LNCaP clone FGC (cell line): Measurements from ENCODE around the gene FAM107A.

Experiments used
- DNase-seq: peaks from one replicate; pipeline ENCODE4 v3.0.0-alpha.2; 2011; ENCODE audit warnings: low read depth
- H3K4me3 ChIP-seq: 2 replicates; pipeline ENCODE4 v1.5.1; 2011; ENCODE audit warnings: mild to moderate bottlenecking, low read depth, low read length, control low read depth
- TF ChIP-seq, protein P1 (sequence below): IDR thresholded peaks from 2 replicates; pipeline ENCODE4 v1.5.1; 2012; ENCODE audit warnings: mild to moderate bottlenecking; ENCODE audit not compliant: control insufficient read depth, insufficient read depth; ENCODE audit errors: extremely low read depth

The FAM107A gene

GRCh38 chr3:58557491-58557890 lies 19.7 kb downstream of the FAM107A start:
- no peak overlapping the region for H3K4me3 ChIP-seq
- TF ChIP-seq, protein P1, sequence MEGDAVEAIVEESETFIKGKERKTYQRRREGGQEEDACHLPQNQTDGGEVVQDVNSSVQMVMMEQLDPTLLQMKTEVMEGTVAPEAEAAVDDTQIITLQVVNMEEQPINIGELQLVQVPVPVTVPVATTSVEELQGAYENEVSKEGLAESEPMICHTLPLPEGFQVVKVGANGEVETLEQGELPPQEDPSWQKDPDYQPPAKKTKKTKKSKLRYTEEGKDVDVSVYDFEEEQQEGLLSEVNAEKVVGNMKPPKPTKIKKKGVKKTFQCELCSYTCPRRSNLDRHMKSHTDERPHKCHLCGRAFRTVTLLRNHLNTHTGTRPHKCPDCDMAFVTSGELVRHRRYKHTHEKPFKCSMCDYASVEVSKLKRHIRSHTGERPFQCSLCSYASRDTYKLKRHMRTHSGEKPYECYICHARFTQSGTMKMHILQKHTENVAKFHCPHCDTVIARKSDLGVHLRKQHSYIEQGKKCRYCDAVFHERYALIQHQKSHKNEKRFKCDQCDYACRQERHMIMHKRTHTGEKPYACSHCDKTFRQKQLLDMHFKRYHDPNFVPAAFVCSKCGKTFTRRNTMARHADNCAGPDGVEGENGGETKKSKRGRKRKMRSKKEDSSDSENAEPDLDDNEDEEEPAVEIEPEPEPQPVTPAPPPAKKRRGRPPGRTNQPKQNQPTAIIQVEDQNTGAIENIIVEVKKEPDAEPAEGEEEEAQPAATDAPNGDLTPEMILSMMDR = no peak

DNA sequence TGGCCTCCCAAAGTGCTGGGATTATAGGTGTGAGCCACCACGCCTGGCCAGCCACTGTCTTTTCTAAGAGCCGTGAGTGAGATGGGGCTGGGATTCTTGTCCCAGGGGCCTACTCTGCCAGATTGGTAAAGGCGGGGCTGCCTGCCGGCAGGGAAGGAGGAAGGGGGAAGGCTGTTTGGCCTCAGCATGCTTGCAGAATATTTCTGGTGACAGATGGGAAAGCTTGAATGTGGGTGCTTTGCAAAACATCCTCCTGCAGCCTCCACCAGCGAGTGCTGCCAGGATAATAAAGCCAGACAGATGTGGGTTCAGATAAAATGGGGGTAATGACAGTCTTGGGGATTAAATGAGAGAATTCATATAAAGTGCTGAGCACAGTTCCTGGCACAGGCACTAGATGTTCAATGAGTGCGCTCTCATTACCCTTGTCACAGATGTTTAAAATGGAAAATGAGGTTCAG lies 20.4 kb downstream of the FAM107A start:
- no peak for DNase-seq
- TF ChIP-seq, protein P1 = no peak
- H3K4me3 ChIP-seq = no peak overlapping the region

More at GRCh38 chr3:58557491-58557890, 19.7 kb downstream of the FAM107A start:
- no peak for DNase-seq

DNA sequence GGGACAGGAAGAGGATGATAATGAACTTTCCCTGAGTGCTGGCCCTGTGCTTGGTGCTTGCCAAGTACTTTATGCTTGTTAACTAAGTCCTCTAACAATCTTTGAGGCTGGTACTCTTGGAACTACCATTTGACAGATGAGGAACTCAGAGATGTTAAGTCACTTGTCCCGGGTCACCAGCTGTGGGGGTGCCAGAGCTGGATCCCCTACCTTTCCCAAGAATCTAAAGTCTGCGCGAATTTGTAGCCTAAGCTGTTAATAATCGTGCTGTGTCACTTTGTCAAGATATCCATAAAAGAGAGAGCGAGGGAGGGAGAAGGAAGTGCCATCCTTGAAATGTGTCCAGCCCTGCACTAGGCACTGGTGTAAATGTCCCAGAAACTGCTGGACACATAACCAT lies 21.2 kb downstream of the FAM107A start:
- TF ChIP-seq, protein P1 = no peak
- H3K4me3 ChIP-seq = no peak overlapping the region
- no peak for DNase-seq

DNA sequence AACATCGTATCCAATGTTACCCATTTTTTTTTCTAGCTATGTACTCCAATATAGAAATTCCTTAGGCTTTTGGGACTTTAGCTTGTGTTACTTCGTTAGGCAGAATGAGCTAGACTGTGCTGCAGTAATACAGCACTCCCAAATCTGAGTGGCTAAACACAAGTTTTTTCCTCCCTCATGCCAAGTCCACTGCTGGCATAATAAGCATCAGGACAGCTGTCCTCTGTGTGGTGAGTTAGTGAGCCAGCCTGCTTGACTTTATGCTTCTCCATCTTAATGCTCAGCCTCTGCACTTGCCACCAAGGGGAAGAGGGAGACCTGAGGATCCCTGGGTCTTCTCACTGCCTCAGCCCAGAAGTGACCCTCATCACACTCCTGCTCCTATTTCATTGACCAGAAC lies 22.0 kb downstream of the FAM107A start:
- no peak for DNase-seq
- no peak overlapping the region for H3K4me3 ChIP-seq
- TF ChIP-seq, protein P1 = no peak

DNA sequence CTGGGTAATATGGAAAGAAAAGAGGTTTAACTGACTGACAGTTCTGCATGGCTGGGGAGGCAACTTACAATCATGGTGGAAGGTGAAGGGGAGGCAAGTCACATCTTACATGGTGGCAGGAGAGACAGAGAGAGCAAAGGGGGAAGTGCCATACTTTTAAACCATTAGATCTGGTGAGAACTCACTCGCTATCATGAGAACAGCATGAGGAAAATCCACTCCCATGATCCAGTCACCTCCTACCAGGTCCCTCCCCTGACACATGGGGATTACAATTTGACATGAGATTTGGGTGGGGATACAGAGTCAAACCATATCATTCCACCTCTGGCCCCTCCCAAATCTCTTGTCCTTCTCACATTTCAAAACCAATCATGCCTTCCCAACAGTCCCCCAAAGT lies 24.2 kb downstream of the FAM107A start:
- DNase-seq = no peak
- TF ChIP-seq, protein P1 = no peak
- H3K4me3 ChIP-seq = no peak overlapping the region

DNA sequence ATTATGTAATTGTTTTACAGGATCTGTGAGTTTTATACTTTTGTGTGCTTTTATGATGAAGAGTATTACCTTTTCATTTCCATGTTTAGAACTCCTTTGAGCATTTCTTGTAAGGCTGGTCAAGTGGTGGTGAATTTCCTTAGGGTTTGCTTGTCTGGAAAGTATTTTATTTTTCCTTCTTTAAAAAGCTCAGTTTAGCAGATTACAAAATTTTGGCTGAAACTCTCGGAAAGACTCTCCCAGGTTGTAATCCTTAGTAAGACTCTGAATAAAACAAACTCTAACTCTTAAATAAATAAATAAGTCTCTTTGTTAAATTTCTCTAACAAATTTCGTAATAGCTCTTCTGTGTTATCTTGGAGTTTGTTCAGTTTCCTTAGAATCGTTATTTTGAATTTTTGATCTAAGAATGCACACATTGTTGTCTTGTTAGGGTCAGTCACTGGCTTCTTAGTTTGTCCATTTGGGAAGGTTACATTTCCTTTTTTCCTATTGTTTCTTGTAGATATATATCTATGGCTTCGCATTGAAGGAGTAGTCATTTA lies 25.5 kb downstream of the FAM107A start:
- H3K4me3 ChIP-seq = no peak overlapping the region
- no peak for DNase-seq
- TF ChIP-seq, protein P1 = no peak

DNA sequence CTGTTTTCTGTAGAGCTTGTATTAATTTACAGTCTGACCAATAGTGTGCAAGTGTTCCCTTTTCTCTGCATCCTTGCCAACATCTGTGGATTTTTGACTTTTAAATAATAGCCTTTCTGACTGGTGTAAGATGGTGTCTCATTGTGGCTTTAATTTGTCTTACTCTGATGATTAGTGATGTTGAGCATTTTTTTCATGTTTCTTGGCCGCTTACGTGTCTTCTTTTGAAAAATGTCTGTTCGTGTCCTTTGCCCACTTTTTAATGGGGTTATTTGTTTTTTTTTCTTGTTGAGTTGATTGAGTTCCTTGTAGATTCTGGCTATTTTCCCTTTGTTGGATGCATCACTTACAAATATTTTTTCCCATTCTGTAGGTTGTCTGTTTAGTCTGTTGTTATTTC lies 32.6 kb downstream of the FAM107A start:
- TF ChIP-seq, protein P1 = no peak

More for the DNA sequence above, 32.6 kb downstream of the FAM107A start:
- no peak for DNase-seq
- no peak overlapping the region for H3K4me3 ChIP-seq
